DMS53 treated with DMSO at 0.1 percent for 48 hours (cell line): ENCODE data around the gene BRIP1.
A peak's percentile ranks its signal among the peaks of the same experiment; 100 is the strongest.

Source experiments
- DNase-seq: peaks from one replicate; lab custom pipeline; 2025; ENCODE audit not compliant: unreplicated experiment; lab: John Stamatoyannopoulos, UW

BRIP1 gene

GRCh38 chr17:61764846-61765245 is 98.5 kb downstream of the BRIP1 start:
- DNase-seq: no peak

GRCh38 chr17:61761827-61762226 is 101.5 kb downstream of the BRIP1 start:
- DNase-seq: no peak

- DNase-seq: no peak
Observed at GRCh38 chr17:61759362-61759761, 104.0 kb downstream of the BRIP1 start.

GRCh38 chr17:61758430-61758829 is 104.9 kb downstream of the BRIP1 start:
- no peak for DNase-seq

- DNase-seq: peak; percentile 5
Observed at GRCh38 chr17:61757168-61757567, 106.2 kb downstream of the BRIP1 start.

GRCh38 chr17:61756561-61756960 is 106.8 kb downstream of the BRIP1 start:
- DNase-seq: no peak

- DNase-seq: no peak
Observed at GRCh38 chr17:61755668-61756067, 107.7 kb downstream of the BRIP1 start.

- no peak for DNase-seq
Observed at GRCh38 chr17:61755078-61755477, 108.2 kb downstream of the BRIP1 start.

GRCh38 chr17:61754124-61754523 is 109.2 kb downstream of the BRIP1 start:
- no peak for DNase-seq

GRCh38 chr17:61753696-61754095 is 109.6 kb downstream of the BRIP1 start:
- no peak for DNase-seq

GRCh38 chr17:61750656-61751055 is 112.7 kb downstream of the BRIP1 start:
- DNase-seq: no peak

GRCh38 chr17:61749823-61750404 is 113.4 kb downstream of the BRIP1 start:
- no peak for DNase-seq

GRCh38 chr17:61746248-61746985 is 116.9 kb downstream of the BRIP1 start:
- no peak for DNase-seq

GRCh38 chr17:61744804-61745203 is 118.5 kb downstream of the BRIP1 start:
- DNase-seq: no peak

- no peak for DNase-seq
Observed at GRCh38 chr17:61744252-61744651, 119.1 kb downstream of the BRIP1 start.

- no peak for DNase-seq
Observed at GRCh38 chr17:61743766-61744165, 119.6 kb downstream of the BRIP1 start.

GRCh38 chr17:61739002-61739401 is 124.3 kb downstream of the BRIP1 start:
- no peak for DNase-seq

GRCh38 chr17:61738249-61738648 is 125.1 kb downstream of the BRIP1 start:
- DNase-seq: no peak

GRCh38 chr17:61737820-61738219 is 125.5 kb downstream of the BRIP1 start:
- no peak for DNase-seq

GRCh38 chr17:61736438-61736837 is 126.9 kb downstream of the BRIP1 start:
- DNase-seq: no peak

- no peak for DNase-seq
Observed at GRCh38 chr17:61735807-61736206, 127.5 kb downstream of the BRIP1 start.

- no peak for DNase-seq
Observed at GRCh38 chr17:61734466-61734865, 128.9 kb downstream of the BRIP1 start.

GRCh38 chr17:61734012-61734411 is 129.3 kb downstream of the BRIP1 start:
- DNase-seq: no peak
